GM21717 (cell line): ENCODE results near the gene GLCCI1.
A peak's percentile ranks its signal among the peaks of the same experiment; 100 is the strongest.
"Not testable (repeated sequence)": the region's sequence is repeated elsewhere in the genome, so short reads cannot be mapped to it uniquely, and the experiment has no call there.

ENCODE experiments used
- ATAC-seq: cut with Tn5 transposase; IDR thresholded peaks from one replicate; pipeline ENCODE4 v1.9.1; 2021; ENCODE audit warnings: mild to moderate bottlenecking, moderate library complexity; ENCODE audit not compliant: unreplicated experiment

The GLCCI1 gene

GRCh38 chr7:8086239-8086638 is 117.6 kb downstream of the GLCCI1 start:
- ATAC-seq: no peak

DNA sequence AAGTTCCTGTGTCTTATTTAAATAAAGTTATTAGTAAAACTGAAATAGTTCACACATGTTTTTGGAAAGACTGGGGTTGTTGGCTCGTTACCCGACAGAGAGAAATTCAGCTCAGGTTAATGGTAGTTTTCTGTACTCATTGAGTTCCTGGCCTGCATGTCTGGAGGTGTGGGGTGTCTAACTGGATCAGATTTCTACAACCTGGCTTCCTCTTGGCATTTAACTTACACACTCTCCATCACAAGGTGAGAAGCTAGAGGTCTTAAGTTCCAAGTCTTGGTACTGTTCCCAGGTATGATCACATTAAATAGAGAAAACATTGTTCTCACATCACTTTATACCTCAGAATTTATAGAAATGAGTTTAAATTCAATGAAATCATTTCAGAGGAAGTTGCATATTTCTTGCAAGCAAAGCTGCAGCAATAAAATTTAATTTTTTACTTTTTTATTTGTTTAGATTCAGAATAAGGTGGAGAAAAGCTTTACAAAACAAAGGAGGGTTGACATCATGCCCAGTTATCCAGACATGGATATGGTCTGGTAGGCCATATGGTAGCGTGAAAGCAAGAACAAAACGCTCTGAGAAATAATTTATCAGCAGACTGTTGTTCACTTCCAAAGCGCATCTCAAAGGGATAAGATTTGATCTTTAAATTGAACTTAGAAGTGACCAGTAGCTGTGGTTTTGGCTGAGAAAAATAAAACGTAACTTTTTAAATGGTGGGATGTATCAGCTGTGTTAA is 120.6 kb downstream of the GLCCI1 start:
- ATAC-seq: no peak

DNA sequence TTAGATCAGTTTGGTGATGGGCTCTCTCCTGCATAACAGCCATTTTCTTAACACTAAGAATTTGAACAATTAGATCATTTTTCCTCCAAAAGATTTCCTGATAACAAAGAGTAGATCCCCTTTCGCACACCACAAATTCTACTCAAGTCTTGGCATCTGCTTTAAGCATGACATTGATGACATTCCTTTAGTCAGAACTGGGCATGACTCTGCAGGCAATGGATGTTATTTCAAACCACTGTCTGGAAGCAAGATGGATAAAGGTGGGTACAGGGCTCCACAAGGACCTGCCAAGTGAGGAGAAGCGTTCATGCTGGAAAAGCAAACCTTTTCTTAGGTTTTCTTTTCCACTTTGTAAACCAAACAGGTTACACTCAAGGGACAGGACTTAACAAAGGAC is 123.5 kb downstream of the GLCCI1 start:
- ATAC-seq: no peak

DNA sequence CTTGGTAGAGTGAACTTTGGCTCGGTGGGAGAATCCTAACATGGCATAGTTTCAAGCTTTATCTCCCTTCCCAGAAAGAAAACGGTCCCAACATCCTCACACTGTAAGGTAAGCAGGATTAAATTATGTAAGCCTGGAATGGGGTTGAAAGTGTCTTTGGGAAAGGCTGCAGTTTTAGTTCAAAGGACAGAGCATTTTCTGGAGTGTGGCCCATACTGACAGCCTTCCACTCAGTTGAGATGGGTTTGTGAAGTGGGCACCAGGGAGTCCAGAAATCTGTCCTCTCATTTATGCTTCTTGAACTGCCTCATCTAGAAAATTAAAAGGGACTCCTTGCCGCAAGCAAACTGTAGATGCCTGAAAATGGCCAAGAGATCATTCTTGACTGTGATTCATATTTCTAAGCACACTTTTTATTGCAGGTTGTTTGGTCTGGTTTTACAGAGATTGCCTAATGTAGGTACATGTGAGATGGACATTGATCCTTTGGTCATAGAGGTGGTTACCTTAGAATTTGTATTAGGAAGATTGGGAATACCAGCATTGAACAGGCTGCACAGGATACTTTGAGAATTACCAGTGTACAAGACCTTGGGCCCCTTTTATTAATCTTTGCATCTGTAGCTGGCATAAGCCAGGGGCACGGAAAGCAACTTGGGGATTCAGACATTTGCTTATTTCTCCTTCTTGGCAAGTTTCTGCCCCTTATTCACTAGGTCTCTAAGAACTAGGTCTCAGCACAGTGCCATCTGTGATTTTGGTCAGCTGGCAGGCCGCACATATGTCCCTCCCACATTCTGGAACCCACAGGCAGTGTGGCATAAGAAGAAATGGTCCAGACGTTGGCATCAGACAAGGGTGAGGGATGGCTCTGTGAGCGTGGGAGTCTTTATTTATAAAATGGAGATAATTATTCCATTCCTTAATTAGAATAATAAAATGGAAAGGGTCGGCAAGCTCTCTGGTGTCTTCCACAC is 125.9 kb downstream of the GLCCI1 start:
- no peak for ATAC-seq

- ATAC-seq: not testable (repeated sequence)
These were observed 132.7 kb downstream of the GLCCI1 start for GRCh38 chr7:8101292-8101691.

DNA sequence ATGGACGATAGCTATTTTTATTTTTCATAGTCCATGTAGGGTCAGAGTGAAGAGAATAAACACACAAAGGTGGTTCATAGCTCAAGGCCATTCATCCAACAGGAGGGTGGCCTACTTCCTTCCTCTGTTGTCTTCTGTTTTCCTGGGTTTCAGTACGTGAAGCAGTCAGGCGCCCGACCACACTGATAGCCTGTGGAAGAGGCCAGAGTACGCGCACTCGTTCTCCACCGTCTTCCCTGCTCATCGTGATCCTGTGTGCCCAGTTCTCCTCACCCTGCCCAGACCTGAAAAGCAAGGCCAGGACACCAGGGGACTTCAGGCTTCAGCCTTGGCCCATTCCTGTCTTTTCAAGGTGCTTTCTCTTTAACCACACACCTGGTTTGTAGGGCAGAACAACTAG is 134.7 kb downstream of the GLCCI1 start:
- ATAC-seq: no peak

DNA sequence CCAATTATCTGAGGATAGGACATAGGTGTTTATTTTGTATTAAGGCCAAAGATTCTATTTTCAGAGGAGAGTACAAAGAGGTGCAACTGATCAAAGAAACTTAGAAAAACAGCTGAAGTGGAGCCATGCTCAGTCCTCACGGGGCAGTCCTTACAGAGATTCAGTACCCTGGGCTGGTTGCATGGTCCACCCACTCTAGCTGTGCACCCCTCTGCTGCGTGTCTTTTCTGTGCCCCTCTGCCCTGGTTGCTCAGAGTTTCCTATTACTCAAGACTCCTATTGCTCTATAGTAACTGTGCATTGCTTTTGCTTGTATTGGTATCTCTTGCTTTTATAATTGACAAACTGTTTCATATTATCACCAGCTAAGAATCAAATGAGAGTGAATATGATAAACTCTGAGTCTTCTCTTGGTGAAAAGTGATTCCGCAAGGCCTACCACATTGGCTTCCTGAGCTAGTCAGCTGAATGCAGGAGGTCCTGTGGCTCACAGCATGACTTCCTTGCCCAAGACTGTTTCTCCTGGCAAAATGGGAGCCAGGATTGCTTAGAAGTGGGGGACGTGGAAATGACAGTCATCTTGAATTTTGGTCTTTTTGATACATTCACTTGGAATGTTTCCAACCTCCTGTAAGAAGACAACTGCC is 137.0 kb downstream of the GLCCI1 start:
- ATAC-seq: no peak

DNA sequence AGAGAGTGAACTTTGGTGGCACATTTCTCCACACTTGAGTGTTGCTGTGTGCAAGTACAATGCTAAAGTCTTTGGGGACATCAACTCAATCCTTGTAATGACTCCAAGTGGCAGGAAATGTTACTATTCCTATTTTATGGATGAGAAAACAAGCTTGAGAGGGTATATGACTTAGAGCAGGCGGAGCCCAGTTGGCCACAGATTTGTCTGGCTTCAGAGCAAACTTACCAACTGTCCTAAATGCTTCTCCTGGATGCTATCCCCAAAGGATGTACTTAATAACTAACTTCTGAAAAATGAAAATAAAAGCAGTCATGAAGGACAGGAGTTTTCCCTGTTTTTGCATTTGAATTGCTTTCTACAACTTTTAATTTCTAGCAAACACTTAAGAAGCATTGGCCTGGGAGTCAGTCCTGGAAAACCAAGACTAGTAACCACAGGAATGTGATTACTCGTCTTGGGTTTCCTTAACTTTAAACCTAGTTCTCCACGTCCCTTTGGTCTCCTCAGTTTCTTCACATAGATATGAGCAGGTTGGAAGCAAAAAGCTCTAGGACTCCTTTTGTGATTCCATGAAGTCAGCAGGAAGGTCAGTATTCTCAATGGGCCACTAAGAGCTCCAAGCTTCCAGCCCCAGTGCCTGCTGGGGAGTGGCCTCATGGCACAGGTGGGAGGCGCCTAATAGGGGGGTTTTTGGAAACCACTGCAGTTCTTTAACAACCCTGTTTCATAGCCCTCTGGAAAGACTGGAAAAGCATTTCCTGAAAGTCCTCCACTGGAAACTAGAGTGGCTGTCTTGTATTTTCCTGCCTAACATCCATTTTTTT is 140.8 kb downstream of the GLCCI1 start:
- no peak for ATAC-seq

DNA sequence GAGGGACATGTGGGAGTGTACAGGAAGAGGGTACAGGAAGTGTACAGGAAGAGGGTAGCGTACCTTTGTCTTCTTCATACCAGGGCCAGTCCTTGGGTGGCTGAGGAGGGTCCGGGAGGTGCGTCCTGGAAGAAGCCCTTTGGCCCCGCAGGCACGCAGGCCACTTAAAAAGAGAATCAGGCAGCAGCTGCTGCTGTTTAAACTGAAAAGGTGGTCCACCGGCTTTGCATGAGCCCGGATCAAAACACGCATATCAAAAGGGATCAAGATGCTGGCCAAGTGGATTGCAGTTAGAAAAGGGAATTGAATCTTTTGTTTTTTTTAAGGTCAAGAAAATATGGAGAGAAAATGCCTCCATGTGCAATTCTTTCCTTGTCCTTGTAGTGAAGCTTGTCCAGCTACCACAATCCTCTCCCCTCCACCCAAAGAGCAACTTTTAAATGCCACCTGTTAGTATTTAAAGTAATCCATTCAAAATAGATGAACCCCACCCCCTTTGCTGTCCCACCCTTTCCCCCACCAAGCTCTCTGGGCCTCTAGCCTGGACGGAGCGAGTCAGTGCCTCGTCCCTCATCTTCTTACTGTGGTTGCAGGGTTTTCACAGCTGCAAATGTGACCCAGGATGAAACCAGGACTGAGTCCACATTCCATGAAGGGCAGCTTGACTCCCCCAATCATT is 142.8 kb downstream of the GLCCI1 start:
- ATAC-seq: no peak

DNA sequence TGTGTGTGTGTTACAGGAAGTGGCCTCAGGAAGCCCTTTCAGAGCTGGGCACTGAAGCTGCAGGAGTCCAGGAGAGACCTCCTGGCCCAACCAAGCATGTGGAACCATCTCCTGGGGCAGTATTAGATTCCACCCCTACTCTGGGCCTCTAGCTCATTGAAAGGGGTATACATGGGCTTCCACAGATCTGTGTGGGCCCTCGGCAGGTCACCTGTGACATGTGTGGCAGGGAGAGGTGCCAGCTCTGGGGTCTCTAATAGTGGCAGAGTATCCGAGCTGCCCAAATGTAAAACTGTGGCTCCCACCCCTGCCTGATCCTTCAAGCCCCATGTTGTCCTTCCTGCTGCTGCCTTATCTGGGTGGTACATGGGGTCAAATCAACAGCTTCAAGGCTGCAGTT is 144.1 kb downstream of the GLCCI1 start:
- ATAC-seq: no peak

- ATAC-seq: no peak
These were observed 144.6 kb downstream of the GLCCI1 start for GRCh38 chr7:8113184-8113583.

DNA sequence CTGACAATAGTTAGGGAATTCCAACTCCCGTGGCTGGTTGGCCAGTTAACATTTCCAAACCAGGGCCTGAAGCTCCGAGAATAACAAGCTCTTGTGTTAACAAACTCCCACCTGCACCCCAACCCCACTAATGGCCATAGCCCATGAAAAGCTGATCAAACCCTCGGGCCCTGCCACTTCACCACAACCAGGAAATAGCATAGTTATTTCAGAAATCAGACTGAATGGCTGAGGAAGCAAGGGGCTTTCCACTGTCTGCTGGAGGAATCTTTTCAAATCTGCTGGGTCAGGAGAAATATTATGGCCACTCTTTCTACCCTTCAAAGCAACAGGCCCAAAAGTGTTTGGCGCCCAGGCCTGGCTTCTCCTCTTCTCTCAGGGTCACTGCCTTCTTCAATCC is 145.6 kb downstream of the GLCCI1 start:
- ATAC-seq: peak; percentile 40

- peak; percentile 89 for ATAC-seq
These were observed 147.2 kb downstream of the GLCCI1 start for GRCh38 chr7:8115547-8116402.

- ATAC-seq: no peak
These were observed 148.6 kb downstream of the GLCCI1 start for GRCh38 chr7:8117195-8117594.

- ATAC-seq: no peak
These were observed 150.7 kb downstream of the GLCCI1 start for GRCh38 chr7:8119262-8119661.

DNA sequence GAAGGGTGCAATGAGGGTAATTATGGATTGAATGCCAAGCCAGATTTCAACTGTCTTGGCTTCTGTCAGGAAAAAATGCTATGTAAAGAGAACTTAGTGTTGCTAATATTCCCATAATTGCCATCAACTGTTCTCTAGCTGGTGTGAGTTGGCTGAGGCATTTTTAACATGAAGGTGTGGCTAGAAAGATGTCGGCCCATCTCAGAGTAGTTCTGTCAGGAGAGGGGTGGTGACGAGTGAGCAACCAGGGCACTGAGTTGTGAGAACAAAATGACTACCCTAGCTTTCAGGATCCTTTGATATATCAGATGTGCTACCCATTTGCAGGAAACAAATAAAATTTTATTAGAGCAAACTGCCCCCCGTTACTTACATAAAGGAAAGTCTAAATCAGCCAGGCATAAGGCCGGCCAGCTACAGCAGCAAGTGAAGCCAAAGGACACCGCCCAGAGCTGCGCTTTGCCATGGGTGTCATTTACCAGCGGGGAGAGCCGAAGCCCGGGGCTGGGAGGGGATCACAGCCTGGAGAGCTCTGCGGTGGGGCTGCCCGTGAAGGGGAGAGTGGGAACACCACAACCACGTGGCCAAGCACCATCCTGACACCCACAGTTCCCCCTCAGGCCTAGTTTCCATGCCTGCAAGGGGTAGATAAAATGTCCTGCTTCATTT is 151.9 kb downstream of the GLCCI1 start:
- ATAC-seq: no peak

DNA sequence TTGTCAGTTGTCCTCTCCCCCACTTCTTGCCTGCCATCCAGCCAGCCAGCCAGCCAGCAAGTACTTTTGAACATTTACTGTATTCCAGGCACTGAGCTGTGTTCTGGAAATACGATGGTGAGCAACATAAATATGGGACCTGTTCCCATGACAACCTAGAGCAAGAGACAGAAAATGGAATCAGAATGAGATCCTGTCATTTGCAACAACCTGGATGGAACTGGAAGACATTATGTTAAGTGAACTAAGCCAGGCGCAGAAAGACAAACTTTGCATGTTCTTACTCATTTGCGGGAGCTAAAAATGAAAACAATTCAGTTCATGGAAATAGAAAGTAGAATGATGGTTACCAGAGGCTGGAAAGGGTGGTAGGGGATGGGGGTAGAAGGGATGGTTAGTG is 152.6 kb downstream of the GLCCI1 start:
- ATAC-seq: no peak

- ATAC-seq: peak; percentile 75
These were observed 157.3 kb downstream of the GLCCI1 start for GRCh38 chr7:8125680-8126444.
